Suppressor macrophage treated with lipopolysaccharide for 1 hour (primary cell): ENCODE data around the gene TTC1.
A peak's percentile ranks its signal among the peaks of the same experiment; 100 is the strongest.
"Not testable (repeated sequence)": the region's sequence is repeated elsewhere in the genome, so short reads cannot be mapped to it uniquely, and the experiment has no call there.

Source experiments
- DNase-seq, 3 donors: peaks; one replicate each; pipeline ENCODE4 v3.0.0-alpha.2; 2020 to 2022

The TTC1 gene

DNA sequence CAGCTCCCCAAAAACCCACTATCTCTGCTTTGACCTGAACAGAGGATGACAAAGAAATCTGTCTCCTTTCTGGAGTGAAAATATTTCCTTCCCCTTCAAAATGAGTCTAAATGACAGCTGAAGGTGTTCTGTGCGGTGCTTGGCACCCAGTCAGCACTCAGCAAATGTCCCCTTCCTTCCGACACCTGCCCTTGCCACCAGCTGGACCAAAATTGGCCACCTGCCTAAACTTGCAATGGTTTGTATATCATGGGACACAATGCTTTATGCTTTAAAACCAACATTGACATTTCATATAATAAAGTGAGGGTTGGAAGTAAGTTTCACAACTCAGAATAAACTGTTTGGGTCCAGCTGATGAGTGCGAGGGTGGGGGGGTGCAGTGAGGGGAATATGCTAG, 7.5 kb upstream of the TTC1 start:
- DNase-seq: no peak

DNA sequence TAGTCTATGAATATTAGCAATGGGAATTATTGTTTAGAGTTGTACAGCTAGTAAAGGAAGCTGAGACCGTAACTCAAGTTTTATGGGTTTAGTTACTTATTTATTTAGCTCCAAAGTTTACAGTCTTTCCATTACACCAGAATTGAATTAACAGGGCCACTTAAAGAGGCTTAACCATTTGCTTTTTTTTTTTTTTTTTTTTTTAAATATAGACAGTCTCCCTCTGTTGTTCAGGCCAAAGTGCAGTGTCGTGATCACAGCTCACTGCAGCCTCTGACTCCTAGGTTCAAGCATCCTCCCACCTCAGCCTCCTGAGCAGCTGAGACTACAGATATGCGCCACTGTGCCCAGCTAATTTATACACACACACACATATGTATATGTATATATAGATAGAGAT, 1.4 kb upstream of the TTC1 start:
- no peak for DNase-seq

DNA sequence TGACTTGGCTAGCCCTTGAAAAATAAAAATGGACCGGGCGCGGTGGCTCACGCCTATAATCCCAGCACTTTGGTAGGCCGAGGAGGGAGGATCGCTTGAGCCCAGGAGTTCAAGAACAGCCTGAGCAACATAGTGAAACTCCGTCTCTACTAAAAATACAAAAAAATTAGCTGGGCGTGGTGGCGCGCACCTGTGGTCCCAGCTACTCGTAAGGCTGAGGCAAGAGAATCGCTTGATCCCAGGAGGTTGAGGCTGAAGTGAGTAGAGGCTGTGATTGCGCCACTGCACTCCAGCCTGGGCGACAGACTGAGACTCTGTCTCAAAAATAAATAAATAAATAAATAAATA, 436 bp upstream of the TTC1 start:
- not testable (repeated sequence) for DNase-seq

DNA sequence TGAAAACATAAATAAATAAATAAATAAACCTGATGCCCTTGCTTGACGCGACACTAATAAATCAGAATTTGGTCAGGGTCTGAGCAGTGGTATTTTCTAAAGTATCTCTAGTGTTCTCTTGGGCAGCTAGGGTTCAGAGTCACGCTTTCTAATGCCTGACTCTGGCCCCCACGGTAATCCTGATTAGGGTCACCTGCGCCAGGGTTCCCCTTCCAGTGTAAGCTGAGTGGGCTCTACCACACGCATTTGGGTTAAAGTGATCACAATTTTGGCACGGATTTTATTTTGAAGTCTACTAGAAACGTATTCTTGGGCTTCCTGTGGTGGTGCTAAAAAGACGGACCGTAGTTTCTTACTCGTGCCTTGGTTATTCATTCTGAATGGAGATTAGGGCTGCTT, 651 bp downstream of the TTC1 start:
- peak; percentile 13 to 44 (median 39) for DNase-seq

DNA sequence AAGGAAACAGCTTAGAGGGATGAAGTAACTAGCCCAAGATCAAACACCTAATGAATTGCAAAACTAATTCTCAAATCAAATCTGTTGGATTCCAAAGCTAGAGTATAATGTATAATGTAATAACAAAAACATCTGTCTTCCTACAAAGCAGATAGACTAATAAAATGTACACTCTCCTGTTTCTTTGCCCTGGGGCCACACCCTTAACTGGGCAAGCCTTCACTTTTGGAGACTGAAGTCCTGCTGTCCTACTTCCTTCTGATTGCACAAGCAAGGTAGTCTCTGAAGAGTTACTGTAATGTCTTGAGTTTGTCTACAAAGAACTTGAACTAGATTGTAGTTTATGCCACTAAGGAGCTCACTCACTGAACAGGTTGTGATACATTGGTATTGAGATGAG, 2.5 kb downstream of the TTC1 start:
- peak in 1 of 3 donors; percentile 3 for DNase-seq

DNA sequence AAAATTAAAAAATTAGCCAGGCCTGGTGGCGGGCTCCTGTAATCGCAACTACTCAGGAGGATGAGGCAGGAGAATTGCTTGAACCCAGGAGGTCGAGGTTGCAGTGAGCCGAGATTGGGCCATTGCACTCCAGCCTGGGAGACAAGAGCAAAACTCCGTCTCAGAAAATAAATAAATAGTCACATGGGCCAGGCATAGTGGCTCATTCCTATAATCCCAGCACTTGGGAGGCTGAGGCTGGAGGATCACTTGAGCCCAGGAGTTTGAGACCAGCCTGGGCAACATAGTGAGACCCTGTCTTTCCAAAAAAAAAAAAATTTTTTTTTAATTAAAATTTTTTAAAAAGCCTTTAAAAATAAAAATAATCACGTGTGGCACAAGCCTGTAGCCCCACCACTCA, 5.3 kb downstream of the TTC1 start:
- DNase-seq: not testable (repeated sequence)

DNA sequence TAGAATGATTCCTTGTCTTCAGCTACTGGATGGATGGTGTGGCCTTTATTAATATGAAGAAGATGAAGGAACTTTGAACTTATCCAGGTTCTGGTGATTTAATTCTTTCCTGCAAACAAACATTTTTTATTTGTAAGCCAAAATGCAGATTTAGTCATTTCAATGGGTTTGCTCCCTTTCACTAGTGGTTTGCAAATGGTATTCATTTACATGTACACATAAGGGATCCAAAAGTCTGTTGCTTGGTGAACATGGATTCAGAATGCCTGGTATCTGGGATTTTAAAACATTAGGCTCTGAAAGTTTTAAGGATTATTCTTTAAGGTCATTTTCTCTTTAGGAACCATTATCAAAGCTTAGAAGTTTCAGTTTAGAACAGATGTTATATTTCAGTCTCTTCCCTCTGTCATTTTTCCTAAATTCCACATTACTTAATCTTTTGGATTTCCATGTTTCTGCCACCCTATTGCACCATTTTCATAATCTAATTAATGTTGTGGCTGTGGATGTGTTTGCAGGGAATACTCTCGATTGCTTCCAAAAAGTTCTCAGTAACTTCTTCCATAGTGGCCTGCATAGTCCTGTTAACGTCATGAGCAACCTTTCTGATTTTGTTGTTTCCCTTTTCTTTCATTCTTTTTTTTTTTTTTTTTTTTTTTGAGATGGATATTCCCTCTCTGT, 10.1 kb downstream of the TTC1 start:
- no peak for DNase-seq

DNA sequence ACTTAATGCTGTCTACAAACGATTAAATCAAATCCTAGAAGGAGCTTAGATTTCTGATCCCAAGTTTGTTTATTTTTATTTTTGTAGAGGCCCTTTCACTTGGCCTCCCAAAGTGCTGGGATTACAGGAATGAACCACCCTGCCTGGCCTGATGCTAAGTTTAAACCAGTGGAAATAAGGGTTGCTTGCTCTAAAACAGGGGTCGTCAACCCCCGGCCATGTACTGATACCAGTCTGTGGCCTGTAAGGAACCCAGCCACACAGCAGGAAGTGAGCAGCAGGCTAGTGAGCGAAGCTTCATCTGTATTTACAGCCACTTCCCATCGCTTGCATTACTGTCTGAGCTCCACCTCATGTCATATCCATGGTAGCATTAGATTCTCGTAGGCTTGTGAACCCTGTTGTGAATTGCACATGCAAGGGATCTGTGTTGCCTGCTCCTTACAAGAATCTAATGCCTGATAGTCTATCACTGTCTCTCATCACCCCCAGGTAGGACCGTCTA, 11.4 kb downstream of the TTC1 start:
- no peak for DNase-seq

DNA sequence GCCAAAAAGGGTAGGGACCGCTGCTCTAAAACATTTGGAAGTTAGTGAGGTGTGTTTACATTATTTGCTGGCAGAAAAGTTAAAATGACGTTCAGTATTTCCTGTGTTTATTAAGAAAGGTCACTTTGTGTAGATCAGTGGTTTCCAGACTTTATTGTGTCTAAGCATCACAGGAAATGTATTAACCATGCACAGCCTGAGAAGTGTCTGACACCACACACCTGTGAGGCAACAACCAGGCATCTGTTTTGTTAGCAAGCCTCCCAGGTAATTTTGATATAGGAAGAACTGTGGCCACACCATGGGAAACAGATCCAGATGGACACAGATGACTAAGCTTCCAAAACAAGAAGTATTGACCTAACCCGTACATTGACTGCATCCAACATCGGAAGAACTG, 12.0 kb downstream of the TTC1 start:
- DNase-seq: no peak

DNA sequence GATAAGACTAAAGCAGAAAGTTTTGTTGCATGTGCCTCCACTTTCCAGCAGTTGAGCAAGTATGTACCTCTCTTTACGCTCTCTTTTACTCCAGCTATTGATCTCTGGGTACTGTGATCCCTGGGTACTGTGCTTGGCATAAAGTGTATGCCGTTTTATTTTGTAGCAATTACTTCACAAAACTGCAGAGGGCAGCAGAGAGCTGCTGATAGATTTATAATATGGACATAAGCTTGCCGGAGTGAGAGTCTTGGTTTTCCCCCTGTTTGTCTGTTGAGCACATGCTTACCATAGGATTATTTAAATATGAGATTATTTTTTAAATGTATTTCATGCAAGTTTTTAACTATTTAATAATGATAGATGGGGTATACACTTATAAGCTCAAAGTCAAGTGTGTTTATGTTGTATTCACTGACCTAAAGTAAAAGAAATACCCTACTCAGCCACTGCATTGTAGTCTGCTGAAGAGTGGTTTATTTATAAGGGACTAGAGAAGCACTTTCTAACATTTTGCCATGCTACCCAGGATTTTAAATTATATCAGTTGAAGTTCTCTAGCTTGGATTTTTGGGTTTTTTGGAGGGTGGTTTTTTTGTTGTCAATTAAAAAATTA, 13.0 kb downstream of the TTC1 start:
- peak; percentile 78 to 86 (median 80) for DNase-seq

DNA sequence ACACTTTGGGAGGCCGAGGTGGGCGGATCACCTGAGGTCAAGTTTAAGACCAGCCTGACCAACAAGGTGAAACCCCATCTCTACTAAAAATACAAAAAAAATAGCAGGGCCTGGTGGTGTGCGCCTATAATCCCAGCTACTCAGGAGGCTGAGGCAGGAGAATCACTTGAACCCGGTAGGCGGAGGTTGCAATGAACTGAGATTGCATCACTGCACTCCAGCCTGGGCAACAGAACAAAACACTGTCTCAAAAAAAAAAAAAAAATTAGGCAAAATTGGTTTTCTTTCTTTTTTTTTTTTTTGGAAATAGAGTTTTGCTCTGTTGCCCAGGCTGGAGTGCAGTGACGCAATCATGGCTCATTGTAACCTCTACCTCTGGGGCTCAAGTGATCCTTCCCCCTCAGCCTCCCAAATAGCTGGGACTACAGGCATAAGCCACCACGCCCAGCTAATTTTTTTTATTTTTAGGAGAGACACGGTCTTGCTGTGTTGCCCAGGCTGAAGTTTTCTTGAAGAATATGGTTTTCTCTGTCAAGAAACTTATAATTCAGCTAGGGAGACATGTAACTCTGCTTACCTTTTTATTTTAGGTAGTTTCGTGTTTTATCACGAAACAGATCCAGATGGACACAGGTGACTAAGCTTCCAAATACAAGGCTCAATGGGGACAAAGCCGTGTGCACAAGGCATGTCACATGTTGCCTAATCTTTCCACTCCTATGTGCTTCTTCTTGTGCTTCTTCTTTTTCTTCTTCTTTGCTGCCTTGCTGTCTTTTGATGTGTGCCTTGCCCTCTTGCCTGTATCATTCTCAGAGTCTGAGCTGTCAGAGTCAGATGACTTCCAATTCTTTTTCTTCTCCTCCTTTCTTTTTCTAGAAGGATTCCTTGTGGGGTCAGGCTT, 14.3 kb downstream of the TTC1 start:
- peak in 2 of 3 donors; percentile 4 to 24 for DNase-seq

DNA sequence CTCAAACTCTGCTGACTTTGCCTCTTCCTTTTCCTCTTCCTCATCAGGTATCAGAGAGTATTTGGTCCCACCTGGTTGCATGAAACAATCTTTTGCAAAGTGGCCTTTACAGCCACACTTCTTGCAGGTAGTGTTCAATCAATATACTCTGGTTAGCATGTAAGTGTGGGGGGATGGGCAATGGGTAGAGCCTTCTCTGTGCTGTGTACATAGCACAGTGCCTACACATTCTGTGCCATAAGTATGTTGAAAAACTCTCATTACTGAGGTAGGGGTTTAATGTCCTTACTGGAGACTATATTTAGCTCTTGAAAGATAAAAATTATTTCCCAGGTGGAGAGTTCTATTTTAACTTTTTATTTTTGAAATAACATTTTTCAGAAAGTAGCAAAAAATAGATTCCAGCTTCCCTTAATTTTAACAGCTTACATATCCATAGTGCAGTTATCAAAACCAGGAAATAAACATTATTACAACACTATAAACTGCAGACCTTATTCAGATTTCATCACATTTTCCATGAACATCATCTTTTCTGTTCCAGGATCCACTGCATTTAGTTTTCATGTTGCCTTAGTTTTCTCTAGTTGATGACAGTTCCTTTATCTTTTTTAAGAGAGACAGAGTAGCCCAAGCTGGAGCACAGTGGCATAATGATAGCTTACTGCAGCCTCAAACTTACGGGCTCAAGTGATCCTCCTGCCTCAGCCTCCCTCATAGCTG, 15.1 kb downstream of the TTC1 start:
- peak; percentile 2 to 35 (median 12) for DNase-seq

DNA sequence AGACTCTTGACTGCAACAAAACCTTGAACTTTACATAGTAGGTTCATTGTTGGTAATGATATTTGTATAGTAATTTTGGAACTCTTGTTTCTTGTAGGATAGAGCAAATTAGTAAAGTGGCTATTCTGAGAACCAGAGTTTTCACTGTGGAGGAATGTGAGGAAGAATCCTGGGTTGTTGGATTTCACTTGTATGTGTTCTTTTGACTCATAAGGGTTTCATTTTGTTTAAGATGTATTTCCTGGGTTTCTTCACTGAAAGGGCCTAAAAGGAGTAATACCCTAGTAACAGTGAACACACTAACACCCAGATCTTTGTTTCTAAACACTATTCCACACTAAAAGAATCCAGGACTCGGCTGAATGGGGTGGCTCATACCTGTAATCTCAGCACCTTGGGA, 20.1 kb downstream of the TTC1 start:
- no peak for DNase-seq

DNA sequence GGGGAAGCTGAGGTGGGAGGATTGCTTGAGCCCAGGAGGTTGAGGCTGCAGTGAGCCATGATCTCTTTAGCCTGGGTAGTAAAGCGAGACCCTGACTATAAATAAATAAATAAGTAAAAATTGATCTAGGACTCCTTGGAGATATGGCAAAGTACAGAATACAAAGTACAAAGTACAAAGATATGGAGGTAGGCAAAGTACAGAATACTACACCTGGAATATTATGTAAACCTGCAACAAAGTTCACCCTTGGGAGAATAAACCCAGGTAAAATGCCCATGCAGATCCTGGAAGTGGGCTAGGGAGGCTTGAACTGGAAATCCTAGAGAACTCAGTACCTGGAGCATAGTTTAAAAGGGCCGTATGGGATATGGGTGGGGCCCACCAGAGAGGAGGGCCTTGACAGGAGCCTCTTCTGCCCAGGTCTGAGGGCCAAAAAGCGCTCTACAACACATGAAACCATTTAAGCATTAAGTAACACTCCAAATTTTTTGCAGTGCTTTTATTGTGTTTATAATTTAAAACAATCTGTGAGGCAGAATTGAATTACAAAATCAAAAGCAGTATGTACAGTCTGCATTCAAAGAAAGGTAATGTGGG, 20.7 kb downstream of the TTC1 start:
- no peak for DNase-seq

DNA sequence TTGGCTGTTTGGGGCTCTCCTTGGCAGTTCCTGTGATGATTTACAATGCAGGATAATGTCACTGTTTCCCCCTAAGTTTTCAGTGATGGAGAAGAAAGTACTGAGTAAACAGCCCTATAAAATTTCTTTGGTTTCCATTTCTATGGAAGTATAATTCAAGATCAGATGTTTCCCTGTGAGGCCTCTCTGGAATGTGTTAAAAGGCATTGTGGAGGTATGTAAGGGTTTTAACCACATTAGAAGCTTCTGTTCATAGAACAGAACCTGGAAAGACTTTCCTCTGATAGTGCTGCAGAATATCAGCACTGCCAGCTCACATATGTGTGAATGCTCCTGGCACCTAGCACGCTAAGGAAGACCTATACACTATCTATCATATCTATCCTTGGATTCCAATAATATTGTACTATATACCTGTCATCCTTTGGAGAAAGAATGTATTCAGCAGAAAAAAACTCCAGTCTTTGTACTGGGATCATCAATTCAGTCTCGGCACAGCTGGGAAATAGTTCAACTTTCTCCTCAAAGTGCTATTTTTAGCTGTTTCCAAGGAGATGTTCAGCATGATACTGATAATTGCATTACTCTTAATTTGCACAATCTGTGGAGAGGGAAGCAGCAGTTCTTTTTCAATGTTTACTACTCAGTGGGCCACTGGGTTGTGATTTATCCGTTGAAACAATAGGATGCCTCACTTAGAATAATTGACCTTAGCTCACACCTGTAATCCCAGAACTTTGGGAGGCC, 21.9 kb downstream of the TTC1 start:
- DNase-seq: no peak

DNA sequence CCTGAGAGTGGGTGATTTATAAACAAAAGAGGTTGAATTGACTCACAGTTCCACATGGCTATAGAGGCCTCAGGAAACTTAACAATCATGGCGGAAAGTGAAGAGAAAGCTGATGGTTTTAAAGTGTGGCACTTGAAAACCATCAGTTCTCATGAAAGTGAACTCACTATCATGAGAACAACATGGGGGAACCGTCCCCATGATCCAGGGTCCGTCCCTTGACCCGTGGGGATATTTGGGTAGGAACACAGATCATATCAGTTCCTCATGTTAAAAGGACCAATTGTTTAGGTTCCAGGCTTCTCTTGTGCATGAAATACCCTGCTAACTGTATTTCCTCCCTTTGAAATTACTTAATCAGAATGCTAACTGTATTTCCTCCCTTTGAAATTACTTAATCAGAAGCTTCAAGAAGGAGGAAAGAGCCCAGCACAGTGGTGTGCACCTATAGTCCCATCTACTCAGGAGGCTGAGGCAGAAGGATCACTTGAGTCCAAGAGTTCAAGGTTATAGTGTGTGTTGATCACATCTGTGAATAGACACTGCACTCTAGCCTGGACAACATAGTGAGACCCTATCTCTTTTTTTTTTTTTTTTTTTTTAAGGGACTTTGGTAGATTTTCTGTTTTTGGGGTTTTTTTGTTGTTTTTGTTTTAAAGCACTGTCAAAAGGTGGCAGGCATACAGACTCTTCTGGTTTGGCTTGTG, 24.8 kb downstream of the TTC1 start:
- peak in 1 of 3 donors; percentile 12 for DNase-seq

DNA sequence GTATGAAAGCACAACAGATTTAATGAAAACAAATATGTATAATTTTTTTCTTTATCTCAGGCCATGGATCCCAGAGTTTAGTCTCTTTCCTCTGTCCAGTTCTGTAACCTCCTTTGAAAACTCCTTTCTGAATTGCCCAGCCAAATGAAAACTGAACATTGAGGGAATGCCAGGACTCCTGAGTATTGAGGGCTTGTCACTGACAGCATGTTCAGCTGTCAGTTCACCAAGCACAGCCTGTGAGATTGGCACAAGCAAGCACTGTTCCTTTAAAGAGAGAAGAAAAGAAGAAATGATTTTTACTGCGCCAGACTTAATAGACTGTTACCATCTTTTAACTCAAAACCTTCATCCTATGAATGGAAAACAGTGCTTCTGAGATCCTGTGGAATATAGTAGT, 27.3 kb downstream of the TTC1 start:
- DNase-seq: no peak

DNA sequence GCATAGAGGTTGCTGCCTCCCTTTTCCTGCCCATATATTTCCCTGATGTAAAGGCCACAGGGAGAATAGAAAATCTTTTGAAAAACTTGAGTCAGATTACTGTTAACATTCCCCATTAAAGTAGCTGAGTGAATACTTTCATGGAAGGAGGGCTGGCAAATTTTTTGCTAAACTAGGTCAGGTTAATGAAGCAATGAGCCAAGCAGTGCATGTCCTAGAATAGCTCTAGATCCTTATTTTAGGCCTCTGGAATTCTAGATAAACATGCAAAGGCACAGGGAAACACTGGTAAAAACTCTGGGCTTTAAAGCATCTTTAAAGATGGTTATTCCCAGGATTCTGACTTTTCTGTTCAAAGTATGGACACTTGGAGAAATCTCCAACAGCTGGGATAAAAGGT, 27.9 kb downstream of the TTC1 start:
- DNase-seq: no peak

DNA sequence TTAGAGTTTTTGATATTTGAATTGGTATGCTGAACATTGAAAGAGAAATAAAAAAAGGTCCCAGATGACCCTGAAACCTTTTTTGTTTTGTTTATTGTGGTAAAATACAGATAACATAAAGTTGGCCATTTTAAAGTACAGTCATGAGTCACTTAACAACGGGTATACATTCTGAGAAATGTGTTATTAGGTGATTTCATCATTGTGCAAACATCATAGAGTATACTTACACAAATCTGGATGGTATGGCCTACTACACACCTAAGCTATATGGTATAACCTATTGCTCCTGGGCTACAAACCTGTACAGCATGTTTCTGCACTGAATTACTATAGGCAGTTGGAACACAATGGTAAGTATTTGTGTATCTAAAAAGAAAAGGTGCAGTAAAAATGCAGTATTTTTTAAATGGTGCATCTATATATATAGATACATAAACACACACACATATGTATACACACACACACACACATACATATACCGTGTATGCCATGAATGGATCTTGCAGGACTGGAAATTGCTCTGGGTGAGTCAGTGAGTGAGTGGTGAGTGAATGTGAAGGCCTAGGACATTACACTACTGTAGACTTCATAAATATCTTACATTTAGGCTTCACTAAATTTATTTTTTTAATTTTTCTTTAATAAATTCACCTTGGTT, 31.0 kb downstream of the TTC1 start:
- DNase-seq: no peak

DNA sequence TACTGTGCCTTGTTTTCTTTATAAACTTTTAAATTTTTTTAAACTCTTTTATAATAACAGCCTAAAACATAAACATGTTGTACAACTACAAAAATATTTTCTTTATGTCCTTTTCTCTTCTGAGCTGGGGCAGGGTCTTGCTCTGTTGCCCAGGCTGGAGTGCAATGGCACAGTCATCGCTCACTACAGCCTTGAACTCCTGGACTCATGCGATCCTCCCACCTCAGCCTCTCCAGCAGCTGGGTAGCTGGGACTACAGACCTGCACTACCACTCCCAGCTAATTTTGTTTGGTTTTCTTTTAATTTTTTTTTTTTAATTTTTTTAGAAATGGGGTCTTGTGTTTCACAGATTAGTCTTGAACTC, 31.5 kb downstream of the TTC1 start:
- DNase-seq: no peak

DNA sequence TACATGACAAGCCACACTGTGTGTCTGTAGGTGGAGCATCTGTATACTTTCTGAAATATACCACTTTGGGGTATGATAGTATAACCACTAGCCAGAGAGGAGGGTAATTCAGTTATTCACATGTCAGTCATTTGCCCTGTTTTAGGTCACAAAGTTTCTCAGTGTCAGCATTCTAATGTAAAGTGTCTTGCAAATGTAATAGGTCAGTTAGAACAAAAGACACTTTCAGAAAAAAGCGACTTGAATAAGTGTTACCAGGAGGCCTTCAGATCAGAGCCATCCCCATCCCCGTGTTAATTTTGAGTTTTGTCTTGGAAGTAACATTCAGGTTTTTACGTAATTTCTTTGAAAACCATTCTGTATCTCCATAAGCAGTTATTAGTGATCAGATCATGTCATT, 33.7 kb downstream of the TTC1 start:
- DNase-seq: no peak
